ENCODE data around the gene OFD1. TPM values are rescaled to one million over a fixed set of nuclear protein-coding genes. Genes with fewer than 3 reads are reported as not detected.

OFD1 gene
- total RNA-seq, 1 donor from 2014 or later, result 10.2 TPM

- no peak for DNase-seq
Measured at GRCh38 chrX:13752646-13753045, 18.1 kb downstream of the OFD1 start.

GRCh38 chrX:13754765-13755164 lies 20.2 kb downstream of the OFD1 start:
- DNase-seq, result no peak

GRCh38 chrX:13755254-13755653 lies 20.7 kb downstream of the OFD1 start:
- DNase-seq, result no peak

- DNase-seq, result no peak
Measured at GRCh38 chrX:13756381-13756780, 21.8 kb downstream of the OFD1 start.

- no peak for DNase-seq
Measured at GRCh38 chrX:13759152-13759718, 24.7 kb downstream of the OFD1 start.

- DNase-seq, result no peak
Measured at GRCh38 chrX:13760426-13760825, 25.9 kb downstream of the OFD1 start.

- DNase-seq, result no peak
Measured at GRCh38 chrX:13761606-13762414, 27.3 kb downstream of the OFD1 start.

- no peak for DNase-seq
Measured at GRCh38 chrX:13763489-13763888, 28.9 kb downstream of the OFD1 start.

GRCh38 chrX:13764281-13764680 lies 29.7 kb downstream of the OFD1 start:
- no peak for DNase-seq

- peak; percentile 15 for DNase-seq
Measured at GRCh38 chrX:13764765-13765164, 30.2 kb downstream of the OFD1 start.

GRCh38 chrX:13768939-13769338 lies 34.4 kb downstream of the OFD1 start:
- DNase-seq, result no peak

- DNase-seq, result no peak
Measured at GRCh38 chrX:13770013-13770535, 35.5 kb downstream of the OFD1 start.

GRCh38 chrX:13774696-13775095 lies 40.1 kb downstream of the OFD1 start:
- DNase-seq, result no peak

- no peak for DNase-seq
Measured at GRCh38 chrX:13775837-13776236, 41.3 kb downstream of the OFD1 start.

- no peak for DNase-seq
Measured at GRCh38 chrX:13776387-13776786, 41.8 kb downstream of the OFD1 start.

GRCh38 chrX:13778916-13779315 lies 44.4 kb downstream of the OFD1 start:
- peak; percentile 72 for DNase-seq

GRCh38 chrX:13780868-13781427 lies 46.4 kb downstream of the OFD1 start:
- no peak for DNase-seq

GRCh38 chrX:13786048-13786447 lies 51.5 kb downstream of the OFD1 start:
- no peak for DNase-seq

- no peak for DNase-seq
Measured at GRCh38 chrX:13790206-13791131, 55.9 kb downstream of the OFD1 start.

- no peak for DNase-seq
Measured at GRCh38 chrX:13791145-13791544, 56.6 kb downstream of the OFD1 start.

GRCh38 chrX:13791559-13791958 lies 57.0 kb downstream of the OFD1 start:
- no peak for DNase-seq

- no peak for DNase-seq
Measured at GRCh38 chrX:13793897-13794296, 59.3 kb downstream of the OFD1 start.

GRCh38 chrX:13794417-13794816 lies 59.9 kb downstream of the OFD1 start:
- DNase-seq, result no peak

Measured in dermis blood vessel endothelial cell (primary cell).